D721Med (cell line): ENCODE results near the gene RBM41.
"Not testable (repeated sequence)": the region's sequence is repeated elsewhere in the genome, so short reads cannot be mapped to it uniquely, and the experiment has no call there.

Source experiments
- DNase-seq: peaks from one replicate; pipeline ENCODE4 v3.0.0; 2011; ENCODE audit warnings: low spot score; ENCODE audit not compliant: insufficient read length
- FAIRE-seq: peaks from 2 replicates; lab custom pipeline; 2011; peaks lifted over from hg19 to GRCh38; lab: Jason Lieb, UNC
- CTCF ChIP-seq: IDR thresholded peaks from 2 replicates; pipeline ENCODE4 v1.5.1; 2012; ENCODE audit warnings: mild to moderate bottlenecking, control low read depth; ENCODE audit not compliant: insufficient read depth; ENCODE audit errors: missing control alignments

Gene RBM41

GRCh38 chrX:107118322-107119147 lies at the start of gene RBM41:
RBM41 (minus strand) TSS chrX:107118822; CDS start chrX:107118773, 49 bp downstream.
- DNase-seq, result no peak
- FAIRE-seq, result peak; percentile 82
- no peak for TF ChIP-seq CTCF

GRCh38 chrX:107168257-107168656 lies 49.6 kb upstream of the RBM41 start:
- FAIRE-seq, result no peak

GRCh38 chrX:107167163-107167921 lies 48.7 kb upstream of the RBM41 start:
- TF ChIP-seq CTCF, result no peak
- FAIRE-seq (no peak), DNase-seq (no peak)

More at GRCh38 chrX:107168257-107168656, 49.6 kb upstream of the RBM41 start:
- no peak for TF ChIP-seq CTCF
- no peak for DNase-seq

GRCh38 chrX:107157618-107158017 lies 39.0 kb upstream of the RBM41 start:
- not testable (repeated sequence) for DNase-seq, FAIRE-seq

- DNase-seq, FAIRE-seq: not testable (repeated sequence)
Observed at GRCh38 chrX:107155621-107156430, 37.2 kb upstream of the RBM41 start.

GRCh38 chrX:107154787-107155620 lies 36.4 kb upstream of the RBM41 start:
- FAIRE-seq (no peak), DNase-seq (no peak)
- TF ChIP-seq CTCF, result no peak

GRCh38 chrX:107153005-107153404 lies 34.4 kb upstream of the RBM41 start:
- no peak for FAIRE-seq
- no peak for TF ChIP-seq CTCF
- no peak for DNase-seq
